SK-N-SH treated with all-trans-retinoic acid at 6 μM for 48 hours (cell line): ENCODE results near the gene ADAMTS6.

ENCODE experiments used
- ARNTL ChIP-seq: fragments of 450-650 bp; formaldehyde crosslinking; IDR thresholded peaks from 2 replicates; pipeline ENCODE4 v1.5.0; 2020; ENCODE audit warnings: low read depth, mild to moderate bottlenecking, moderate library complexity, borderline replicate concordance
- ESRRG ChIP-seq: fragments of 250-450 bp; sonication (Bioruptor Pico); IDR thresholded peaks from 2 replicates; pipeline ENCODE4 v1.6.1; 2021; ENCODE audit warnings: mild to moderate bottlenecking
- OSR1 ChIP-seq: fragments of 250-450 bp; sonication (Bioruptor Pico); IDR thresholded peaks from 2 replicates; pipeline ENCODE4 v1.8.0; 2022; ENCODE audit warnings: moderate library complexity, mild to moderate bottlenecking, inconsistent platforms
- PATZ1 ChIP-seq: fragments of 250-450 bp; sonication (Bioruptor Pico); IDR thresholded peaks from 2 replicates; pipeline ENCODE4 v1.8.0; 2020; ENCODE audit warnings: mild to moderate bottlenecking, moderate library complexity, borderline replicate concordance
- POU6F1 ChIP-seq: fragments of 250-450 bp; sonication (Bioruptor Pico); IDR thresholded peaks from 2 replicates; pipeline ENCODE4 v1.8.0; 2021; ENCODE audit warnings: low read depth, mild to moderate bottlenecking, moderate library complexity, borderline replicate concordance
- ZFP30 ChIP-seq: fragments of 450-650 bp; formaldehyde crosslinking; IDR thresholded peaks from 2 replicates; pipeline ENCODE4 v1.5.0; 2022; ENCODE audit warnings: mild to moderate bottlenecking, moderate library complexity
- ZNF70 ChIP-seq: fragments of 450-650 bp; formaldehyde crosslinking; IDR thresholded peaks from 2 replicates; pipeline ENCODE4 v1.5.0; 2020; ENCODE audit warnings: mild to moderate bottlenecking, moderate library complexity

- TF ChIP-seq POU6F1: no peak
- no peak for TF ChIP-seq OSR1 (CRISPR knock-in tag)
- no peak for TF ChIP-seq ZNF70
- TF ChIP-seq PATZ1: no peak
- no peak for TF ChIP-seq ARNTL (CRISPR knock-in tag)
- TF ChIP-seq ESRRG: no peak
- no peak for TF ChIP-seq ZFP30 (CRISPR knock-in tag)
These were observed 361.3 kb downstream of the ADAMTS6 start for GRCh38 chr5:65120371-65120967.
